Embryonic facial prominence (tissue), 1 donor: Measurements from ENCODE around the gene USP15.

Experiments
- DNase-seq: peaks from one replicate; pipeline ENCODE4 v3.0.0-alpha.2; 2016; ENCODE audit errors: extremely low spot score

USP15 gene

GRCh38 chr12:62371661-62372060 lies 111.5 kb downstream of the USP15 start:
- no peak for DNase-seq

- no peak for DNase-seq
Measured at GRCh38 chr12:62372134-62372533, 111.9 kb downstream of the USP15 start.

DNA sequence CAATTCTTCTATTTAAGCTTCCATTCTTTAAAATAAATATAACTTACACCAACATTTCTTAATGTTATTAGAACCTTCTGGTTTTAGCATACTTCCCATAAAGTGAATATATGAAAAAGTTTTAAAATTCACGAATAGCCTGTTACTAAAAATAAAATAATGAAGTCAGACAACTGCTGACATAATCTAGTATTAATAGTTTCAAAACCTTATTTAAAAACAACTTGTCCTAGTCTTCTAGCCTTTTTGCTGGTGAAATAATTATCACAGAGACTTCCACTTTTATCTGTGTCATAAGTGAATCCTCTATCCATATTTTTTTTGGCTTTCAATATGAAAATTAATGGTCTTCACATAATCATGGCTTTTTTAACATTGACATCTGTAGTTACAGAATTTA lies 112.6 kb downstream of the USP15 start:
- no peak for DNase-seq

DNA sequence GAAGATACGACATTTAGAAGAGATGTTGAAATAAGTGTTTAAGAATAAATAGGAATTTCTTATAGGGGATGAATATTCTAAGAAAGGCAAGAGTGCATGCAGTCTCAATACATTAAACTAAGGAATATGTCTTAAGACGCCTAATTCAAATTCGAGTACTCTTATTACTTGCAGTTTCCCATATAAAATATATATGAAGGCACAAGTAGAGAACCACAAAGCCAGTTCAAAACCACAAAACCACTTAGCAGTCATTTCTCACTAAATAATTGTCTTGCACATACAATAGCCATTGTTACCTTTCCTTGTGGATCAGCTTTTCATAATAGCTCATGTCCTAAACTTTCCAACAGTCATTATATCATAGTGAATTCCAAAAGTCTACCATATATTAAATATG lies 115.4 kb downstream of the USP15 start:
- DNase-seq: no peak

DNA sequence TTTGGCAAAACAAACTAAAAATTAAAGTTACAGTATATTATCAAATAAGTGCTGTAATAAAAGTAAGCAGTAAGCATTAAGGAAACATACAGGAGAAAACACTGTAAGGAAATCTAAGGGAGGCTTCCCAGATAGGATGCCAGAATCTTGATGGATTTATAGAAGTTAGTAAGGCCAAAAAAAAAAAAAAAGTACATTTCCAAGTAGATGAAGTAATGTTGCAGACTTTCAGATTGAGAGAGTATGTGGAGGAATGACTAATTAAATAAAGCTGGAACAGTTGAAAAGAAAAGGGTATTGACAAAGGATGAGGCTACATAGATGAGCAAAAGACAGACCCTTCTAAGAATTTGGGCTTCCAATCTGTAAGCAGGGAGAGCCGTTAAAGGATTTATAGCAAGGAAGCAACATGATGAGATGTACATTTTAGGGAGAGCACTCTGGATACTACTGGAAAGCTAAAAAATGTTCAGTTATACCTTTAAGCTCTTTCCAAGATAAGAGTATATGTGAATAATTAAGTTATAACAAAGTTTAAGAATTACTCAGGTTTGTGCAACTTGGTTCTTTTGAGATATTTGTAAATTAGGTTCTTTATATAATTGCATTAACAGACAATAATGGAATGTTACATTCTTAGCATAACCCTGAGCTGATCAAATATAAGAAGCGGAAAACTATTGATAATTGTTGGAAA lies 119.0 kb downstream of the USP15 start:
- no peak for DNase-seq

- DNase-seq: no peak
Measured at GRCh38 chr12:62379723-62380045, 119.5 kb downstream of the USP15 start.

DNA sequence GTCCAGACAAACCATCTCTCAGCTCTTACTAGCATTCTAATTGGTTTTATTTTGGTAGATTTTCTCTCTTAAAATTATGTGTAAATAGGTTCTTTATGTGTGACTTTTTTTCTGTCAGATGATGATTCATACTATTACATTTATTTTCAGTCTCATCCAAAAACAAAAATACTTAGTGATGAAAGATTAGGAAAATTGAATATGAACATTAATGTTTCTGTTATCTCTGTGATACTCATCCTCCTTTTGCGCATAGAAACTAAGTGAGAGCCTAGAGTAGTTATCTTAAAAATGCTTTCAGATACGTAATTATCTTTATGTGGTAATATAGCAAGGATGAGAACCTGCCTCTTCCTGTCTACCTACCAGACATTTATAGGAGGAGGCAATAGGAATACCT lies 122.3 kb downstream of the USP15 start:
- DNase-seq: no peak

GRCh38 chr12:62396750-62397149 lies 136.5 kb downstream of the USP15 start:
- no peak for DNase-seq

- DNase-seq: no peak
Measured at GRCh38 chr12:62400135-62400534, 139.9 kb downstream of the USP15 start.

DNA sequence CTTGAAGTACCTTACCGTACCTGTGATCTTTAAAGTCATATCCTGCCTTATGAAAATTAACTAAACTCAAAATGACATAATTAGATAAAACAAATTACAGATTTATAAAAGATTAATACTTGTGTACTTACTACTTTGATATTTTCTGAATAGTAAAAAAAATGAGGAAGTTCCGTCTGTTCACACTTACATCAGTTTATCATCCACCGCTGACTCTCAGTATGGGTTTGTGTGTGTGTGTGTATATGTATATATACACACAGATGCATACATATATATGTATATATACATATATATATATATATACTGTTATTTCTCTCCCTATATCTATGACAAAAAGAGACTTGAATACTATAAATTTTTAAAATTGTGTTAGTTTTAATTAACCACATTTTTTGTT lies 141.4 kb downstream of the USP15 start:
- DNase-seq: no peak

GRCh38 chr12:62403031-62403430 lies 142.8 kb downstream of the USP15 start:
- no peak for DNase-seq

GRCh38 chr12:62407587-62407986 lies 147.4 kb downstream of the USP15 start:
- DNase-seq: no peak

- DNase-seq: no peak
Measured at GRCh38 chr12:62409068-62409467, 148.9 kb downstream of the USP15 start.

- no peak for DNase-seq
Measured at GRCh38 chr12:62414180-62414579, 154.0 kb downstream of the USP15 start.

- no peak for DNase-seq
Measured at GRCh38 chr12:62426089-62426488, 165.9 kb downstream of the USP15 start.

DNA sequence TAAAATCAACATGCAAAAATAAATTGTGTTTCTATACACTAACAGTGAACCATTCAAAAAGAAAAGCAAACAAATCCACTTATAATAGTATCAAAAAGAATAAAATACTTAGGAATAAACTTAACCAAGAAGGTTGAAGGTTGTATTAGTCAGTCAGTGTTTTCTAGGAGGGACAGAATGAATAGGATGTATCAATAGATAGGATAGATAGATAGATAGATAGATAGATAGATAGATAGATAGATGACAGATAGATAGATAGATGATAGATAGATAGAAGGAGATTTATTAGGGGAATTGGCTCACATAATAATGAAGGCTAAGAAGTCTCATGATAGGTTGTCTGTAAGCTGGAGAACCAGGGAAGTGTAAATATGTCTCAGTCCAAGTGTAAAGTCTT lies 169.3 kb downstream of the USP15 start:
- DNase-seq: no peak

- no peak for DNase-seq
Measured at GRCh38 chr12:62434494-62435302, 174.5 kb downstream of the USP15 start.

- DNase-seq: no peak
Measured at GRCh38 chr12:62435303-62436163, 175.3 kb downstream of the USP15 start.

- no peak for DNase-seq
Measured at GRCh38 chr12:62436164-62436503, 175.9 kb downstream of the USP15 start.

- peak; percentile 23 for DNase-seq
Measured at GRCh38 chr12:62438098-62438692, 178.0 kb downstream of the USP15 start.

DNA sequence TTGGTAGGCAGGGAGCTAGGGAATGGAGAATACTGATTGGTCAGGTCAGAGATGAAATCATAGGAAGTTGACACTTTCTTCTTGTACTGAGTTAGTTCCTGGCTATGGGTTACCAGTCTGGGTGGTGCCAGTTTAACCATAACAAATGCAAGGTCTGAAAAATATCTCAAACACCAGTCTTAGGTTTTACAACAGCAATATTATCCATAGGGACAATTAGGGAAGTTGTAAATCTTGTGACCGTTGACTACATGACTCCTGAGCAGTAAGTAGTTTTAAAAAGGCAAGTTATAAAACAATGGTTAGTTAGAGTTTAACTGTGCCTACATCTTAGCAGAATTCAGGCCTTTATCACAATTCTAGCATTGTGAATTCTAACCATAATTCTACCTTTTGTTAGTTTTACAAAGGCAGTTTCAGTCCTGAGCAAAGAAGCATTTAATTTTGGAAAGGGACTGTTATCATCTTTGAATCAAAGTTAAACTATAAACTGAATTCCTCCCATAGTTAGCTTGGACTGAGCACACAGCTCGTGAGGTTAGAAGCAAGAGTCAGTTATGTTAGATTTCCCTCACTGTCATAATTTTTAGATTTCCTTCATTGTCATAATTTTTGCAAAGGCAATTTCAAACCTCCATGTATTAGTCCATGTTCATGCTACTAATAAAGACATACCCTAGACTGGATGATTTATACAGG lies 186.7 kb downstream of the USP15 start:
- no peak for DNase-seq

- peak; percentile 20 for DNase-seq
Measured at GRCh38 chr12:62448436-62448835, 188.2 kb downstream of the USP15 start.
